Stomach (tissue), 4 donors: Measurements from ENCODE around the gene CMTM1.

Source experiments
- CTCF ChIP-seq, 7 experiments: fragments of 450-650 bp in 4 of 7; fragments of 200-600 bp in 3 of 7; sonication (generic) in 3 of 7; IDR thresholded peaks; one replicate each; pipeline ENCODE4 v1.5.1; 2016 to 2019; ENCODE audit warnings: antibody characterized with exemption in 7 of 7, control low read depth in 2 of 7, mild to moderate bottlenecking in 1 of 7
- POLR2A ChIP-seq, 4 donors: fragments of 450-650 bp; IDR thresholded peaks; one replicate each; pipeline ENCODE4 v1.6.1; 2016; ENCODE audit warnings: antibody characterized with exemption in 4 of 4, control low read depth in 2 of 4, mild to moderate bottlenecking in 1 of 4, moderate library complexity in 1 of 4

GRCh38 chr16:66536525-66536924, 29.7 kb upstream of the CMTM1 start:
- no peak for TF ChIP-seq CTCF (IDR thresholded peaks at IDR 0.05)
- TF ChIP-seq POLR2A (IDR thresholded peaks at IDR 0.05): no peak
